Stimulated activated CD4-positive, alpha-beta T cell treated with anti-CD3 and anti-CD28 coated beads, TNF-alpha, amount 100 ng/mL, for 24 hours (primary cell): Measurements from ENCODE around the gene NME4.
A peak's percentile ranks its signal among the peaks of the same experiment; 100 is the strongest.

Experiments used
- DNase-seq, 3 experiments: peaks; one replicate each; pipeline ENCODE4 v3.0.0-alpha.2; 2020; ENCODE audit warnings: low read depth in 3 of 3

The NME4 gene

DNA sequence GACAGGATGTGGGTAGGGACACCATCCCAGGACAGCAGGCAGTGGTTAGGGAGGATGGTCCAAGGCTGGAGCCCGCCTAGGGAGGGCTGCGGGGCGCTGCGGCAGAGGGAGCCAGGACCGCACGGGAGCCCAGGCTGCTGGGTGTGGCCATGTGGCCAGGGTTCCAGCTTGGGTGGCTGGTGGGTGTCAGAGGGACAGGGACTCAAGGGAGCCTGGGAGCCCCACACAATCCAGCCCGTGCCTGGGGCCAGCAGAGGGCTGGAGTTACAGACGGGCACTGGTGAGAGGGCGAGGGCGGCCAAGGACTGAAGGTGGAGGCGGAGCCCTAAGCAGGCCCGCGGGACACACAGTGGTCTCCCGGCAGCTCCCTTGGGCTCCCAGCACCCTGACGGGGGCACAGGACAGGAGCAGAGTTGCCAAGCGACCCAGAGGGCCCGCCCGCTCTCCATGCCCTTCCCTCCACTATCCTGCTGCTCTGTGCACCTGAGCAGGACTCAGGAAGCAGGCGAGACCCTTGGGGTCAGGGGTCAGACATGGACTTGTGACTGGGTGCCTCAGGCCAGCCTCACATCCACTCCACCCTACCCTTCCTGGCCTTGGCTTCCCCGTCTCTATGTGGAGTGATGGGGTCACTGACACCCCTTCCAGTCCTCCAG, 33.8 kb upstream of the NME4 start:
- no peak for DNase-seq

DNA sequence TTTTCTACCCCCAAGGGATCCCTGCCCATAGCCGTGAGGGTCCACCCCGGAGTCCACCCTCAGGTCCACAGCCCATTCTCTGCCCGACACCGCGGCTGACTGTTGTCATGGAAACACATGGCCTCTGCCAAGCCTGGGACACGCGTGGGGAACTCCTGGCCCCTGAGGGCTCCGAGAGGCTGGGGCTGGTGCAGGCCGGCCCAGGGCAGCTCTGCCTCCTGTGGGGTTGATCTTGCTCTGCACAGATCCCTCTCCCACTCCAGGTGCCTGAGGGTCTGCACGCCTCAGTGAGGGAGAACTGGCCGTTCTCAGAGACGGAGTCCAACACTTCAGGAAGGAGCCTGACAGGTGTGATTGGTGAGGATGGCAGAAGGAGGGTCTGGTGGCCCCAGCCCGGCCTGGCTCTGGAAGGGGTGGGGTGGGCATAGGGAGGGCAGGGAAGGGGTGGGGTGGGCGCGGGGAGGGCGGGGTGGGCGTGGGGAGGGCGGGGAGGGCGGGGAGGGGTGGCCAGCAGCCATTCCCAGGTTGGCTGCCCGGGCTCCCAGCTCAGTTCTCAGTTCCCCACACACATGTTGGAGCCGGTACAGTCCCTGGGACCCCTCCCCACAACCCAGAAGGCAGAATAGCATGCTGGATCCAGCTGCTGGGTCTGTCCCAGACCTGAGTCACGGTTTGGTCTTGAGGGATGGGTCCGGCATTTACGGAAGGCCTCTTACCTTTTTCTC, 33.1 kb upstream of the NME4 start:
- no peak for DNase-seq

DNA sequence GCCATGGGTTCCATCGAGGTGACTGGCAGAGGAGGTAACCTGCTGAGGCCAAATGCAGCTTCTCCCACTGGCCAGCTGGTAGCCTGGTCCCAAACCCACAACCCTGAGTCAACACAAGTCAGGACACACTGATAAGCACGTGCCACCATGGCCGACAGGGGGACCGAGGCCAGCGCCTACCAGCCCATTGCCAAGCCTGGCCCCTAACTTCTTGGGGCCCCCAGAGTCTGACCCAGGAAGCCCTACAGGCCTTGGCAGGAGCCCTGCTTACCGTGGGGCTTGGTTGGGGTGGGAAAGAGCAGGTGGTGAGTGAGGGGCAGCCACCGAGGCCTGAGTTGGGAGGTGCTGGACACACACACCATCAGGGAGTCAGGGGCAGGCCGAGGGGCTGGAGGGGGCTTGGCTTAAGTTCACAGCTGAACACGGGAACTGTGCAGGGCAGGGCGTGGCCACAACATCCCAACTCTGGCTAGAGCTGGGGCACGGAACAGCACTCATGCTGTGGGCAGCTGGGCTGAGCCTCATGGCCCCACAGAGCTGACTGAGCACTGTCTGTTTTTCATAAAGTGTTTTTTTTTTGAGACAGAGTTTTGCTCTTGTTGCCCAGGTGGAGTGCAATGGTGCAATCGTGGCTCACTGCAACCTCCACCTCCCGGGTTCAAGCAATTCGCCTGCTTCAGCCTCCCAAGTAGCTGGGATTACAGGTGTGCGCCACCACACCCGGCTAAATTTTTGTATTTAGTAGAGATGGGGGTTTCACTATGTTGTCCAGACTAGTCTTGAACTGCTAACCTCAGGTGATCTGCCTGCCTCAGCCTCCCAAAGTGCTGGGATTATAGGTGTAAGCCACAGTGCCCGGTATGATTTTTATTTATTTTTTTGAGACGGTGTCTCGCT, 32.2 kb upstream of the NME4 start:
- no peak for DNase-seq

DNA sequence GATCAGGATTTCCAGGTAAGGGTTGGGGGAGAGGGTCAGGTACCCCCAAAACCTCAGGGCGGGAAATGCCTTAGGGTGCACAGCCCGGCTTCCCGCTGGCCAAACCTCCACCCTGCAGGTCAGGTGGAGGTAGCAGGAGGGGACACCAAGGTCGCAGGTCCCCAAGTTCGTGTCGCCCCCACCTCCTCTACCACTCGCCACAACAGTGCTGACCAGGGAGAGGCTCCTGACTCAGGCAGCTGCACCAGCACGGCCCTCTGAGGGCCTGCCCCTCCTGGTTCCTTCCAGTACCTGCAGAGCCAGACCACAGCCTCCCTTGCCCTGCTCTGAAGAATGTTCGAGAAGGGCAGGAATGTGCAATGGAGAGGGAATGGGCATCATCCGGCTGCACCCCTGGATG, 30.5 kb upstream of the NME4 start:
- no peak for DNase-seq

DNA sequence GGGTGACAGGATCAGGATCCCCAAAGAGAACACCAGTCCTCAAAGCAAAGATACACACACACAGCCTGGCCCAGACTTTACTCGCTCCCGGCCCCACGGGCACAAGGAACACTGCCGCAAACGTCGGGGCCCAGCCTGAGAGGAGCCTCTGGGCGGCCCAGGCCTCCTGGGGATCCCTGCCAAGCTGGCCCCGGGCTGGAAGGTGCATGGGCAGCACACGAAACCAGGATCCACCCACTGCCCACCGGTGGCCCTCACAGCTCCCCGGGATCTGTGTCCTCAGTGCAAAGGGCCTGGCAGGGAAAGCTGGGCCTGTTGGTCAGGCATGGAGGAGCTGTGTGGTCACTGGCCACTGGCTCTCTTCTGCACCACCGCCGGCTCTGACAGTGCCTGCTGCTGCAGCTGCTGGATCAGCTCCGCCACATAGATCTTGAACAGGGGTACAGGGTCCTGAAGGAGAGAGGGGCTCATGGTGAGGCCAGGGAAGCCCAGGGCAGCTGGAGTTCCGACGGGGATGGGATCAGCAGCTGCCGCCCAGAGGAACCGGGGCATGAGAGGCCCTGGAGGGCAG, 29.6 kb upstream of the NME4 start:
- DNase-seq = no peak

DNA sequence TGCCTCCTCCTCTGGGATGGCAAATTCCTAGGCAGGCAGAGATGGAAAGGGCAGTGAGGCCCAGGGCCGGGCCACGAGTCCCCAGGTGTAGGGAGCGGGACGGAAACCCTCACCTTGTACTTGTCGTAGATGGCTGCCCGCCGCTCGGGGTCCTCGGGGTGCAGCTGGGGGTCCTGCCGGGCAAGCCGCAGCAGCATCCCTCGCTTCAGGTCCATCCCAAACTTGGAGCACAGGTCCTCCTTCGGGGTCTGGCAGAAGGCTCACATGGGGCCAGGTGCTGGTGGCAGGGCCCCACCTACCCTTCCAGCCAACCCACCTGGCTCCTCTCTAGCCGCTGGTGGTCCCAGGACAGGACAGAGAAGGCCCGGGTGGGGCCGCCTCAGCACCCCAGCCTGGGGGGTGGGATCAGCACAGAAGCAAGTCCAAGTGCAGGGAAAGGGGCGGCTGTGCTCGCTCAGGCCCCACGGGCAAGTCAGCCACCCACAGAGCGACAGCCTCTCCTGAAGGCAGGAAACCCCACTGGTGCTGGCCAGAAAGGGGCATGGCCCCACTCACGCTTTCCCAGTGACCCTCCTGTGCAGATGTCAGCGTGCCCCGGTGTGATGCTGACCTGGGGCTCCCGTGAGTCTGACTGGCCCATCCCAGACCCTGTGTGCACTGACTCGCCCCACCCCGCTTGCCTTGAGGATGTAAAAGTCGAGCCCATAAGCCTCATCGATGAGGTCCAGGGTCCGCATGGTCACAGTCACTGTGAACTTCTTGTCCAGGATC, 28.4 kb upstream of the NME4 start:
- no peak for DNase-seq

DNA sequence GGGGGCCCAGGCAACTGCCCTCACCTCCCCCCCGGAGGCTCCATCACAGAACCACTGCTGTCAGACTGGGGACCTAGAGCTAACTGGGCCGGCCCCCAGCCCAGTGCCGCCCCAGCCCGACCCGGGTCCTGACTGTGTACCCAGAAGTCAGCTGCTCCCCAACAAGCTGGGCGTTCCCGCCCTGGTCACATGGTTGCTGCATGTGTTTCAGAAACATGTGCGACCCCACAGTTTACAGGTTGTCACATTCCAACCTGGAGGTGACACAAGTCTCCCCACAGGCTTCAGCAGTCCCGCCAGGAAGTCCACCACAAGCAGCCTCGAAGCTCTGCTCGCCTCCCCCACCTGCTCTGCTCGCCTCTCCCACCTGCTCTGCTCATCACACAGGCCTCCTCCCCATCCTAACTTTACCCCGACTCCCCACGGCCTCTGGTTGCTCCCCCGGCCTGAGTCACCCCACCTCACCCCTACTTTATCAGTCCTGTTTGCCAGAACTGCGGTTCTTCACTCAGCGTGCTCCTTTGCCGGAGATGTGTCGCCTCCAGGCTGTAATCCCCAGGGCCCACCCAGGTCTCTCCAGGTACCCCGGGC, 27.6 kb upstream of the NME4 start:
- DNase-seq = no peak

DNA sequence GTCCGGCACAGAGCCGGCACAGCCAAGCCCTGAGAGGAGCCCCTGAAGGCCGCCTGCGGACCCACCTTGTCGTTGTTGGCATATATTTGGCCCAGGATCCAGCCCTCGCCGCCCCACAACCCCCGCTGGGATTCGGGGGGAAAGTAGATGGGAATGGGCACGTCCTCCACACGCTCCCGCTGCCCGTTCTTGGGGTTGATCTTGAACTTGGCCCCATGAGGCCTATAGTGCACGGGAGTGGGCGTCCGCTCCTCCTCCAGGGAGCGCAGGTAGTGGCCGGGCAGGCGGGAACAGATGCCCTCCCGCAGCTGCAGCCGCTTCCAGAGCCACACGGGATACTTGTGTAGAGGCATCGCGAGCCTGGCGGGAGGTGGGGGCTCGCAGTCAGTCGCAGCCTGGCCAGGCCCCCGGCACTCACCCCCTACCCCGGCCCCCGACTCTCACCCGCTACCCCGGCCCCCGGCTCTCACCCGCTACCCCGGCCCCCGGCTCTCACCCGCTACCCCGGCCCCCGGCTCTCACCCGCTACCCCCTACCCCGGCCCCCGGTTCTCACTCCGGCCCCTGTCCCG, 27.0 kb upstream of the NME4 start:
- no peak for DNase-seq

DNA sequence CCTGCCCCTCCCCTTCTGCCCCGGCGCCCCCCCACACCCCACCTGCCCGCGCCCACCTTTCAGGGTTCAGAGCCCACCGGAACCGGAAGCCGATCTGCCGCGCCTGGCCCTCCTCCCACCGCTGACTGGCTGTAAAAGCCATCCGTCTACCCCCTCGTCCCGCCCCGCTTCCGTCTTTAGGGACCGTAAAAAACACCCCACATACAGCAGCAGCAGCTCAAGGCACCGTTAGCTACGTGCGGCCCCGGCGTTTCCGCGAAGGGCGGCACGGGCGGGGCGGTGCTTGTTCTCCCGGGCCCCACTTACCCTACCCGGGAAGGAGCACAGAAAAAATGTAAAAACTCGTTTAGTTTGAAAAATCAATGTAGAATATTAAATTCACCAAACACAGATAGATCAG, 26.6 kb upstream of the NME4 start, which contains the start of gene MRPL28:
Gene MRPL28, minus strand, starts transcription at position 96 of the 400 bp plus-strand sequence. CDS start 320 bp downstream, outside the sequence.
- peak; percentile 86 to 94 (median 91) for DNase-seq

DNA sequence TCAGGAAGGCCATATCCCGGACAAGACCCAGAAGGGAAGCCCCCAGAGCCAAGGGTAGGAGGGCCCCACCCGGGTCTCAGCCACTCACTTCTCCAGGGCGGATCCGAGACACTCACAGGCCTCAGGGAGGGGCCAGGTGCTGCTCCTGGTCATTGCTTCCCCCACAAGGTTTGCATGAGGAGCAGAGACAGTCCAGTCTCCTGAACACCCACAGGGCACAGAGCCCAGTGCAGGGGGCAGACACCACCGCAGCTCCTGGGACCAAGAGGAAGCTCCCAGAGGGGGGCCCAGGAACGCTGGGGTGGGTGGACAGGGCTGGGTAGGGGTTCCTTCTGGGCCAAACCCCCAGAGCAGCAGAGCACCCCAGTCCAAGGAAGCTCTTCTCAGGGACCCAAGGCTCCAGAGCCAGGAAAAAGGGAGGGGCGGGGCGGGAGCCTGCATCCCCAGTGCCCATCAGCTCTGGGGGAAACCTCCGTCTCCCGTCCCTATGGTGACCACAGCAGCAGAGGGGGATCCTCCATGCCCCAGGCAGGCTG, 26.0 kb upstream of the NME4 start:
- no peak for DNase-seq

DNA sequence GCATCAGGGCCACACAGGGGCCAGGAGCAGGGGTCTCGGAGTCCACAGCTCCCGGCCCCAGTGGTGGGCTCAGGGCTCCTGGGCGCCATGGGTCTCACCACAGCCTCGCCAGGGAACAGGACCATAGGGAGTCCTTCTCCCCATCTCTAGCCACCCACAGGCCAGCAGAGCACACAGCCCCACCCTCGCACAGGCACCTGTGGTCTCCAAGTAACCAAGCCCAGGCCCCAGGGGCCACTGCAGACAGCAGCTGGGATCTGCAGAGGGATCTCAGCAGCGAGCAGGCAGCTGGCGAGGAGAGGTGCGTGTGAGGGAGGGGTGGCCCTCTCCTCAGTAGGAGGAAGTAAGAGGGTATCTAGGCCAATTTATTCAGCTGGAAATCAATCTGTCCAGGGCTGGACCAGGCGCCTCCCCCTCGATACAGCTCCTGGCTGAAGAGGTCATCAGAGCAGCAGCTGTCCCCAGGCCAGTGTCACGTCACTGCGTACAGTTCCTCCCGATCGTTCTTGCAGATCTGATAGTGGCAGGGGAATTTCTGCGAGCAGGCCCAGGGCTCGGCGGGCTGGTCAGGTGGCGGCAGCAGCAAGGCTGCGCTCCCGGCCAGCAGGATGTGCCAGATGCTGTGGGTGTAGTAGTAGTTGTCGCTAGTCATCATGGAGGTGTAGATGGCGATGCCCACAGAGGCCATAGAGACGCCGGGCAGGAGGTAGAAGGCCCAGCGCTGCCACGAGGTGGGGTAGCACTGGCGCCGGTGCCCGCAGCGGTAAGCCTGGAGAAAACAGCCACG, 25.3 kb upstream of the NME4 start:
- no peak for DNase-seq

DNA sequence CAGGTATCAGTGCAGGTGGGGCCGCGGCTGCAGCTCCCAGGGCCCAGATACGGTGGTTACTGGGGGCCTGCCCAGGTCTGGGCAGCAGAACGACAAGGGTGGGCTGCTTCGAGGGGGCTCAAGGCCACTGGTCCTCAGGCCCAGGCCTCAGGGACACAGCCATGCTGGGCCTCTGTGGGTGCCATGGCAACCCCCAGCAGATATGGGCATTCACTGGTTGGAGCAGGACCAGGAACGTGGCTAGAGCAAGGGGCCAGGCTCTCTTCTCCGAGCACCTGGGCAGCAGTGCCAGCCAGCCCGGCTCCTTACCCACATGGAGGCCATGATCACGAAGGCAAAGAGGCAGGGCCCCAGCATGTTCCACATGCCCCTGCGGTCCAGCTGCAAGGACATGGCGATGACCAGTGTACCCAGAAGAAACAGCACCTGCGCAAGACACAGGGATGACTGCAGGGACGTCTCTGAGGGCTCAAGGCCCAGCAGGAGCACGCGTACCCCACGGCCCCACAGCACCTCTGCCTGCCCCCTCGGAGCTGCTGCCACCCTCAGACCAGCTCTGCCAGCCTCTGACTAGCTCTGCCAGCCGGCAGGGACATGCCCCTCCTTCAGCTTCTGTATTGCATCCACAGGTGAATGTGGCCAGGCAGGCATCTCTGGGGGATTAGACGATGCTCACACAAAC, 24.6 kb upstream of the NME4 start:
- no peak for DNase-seq

DNA sequence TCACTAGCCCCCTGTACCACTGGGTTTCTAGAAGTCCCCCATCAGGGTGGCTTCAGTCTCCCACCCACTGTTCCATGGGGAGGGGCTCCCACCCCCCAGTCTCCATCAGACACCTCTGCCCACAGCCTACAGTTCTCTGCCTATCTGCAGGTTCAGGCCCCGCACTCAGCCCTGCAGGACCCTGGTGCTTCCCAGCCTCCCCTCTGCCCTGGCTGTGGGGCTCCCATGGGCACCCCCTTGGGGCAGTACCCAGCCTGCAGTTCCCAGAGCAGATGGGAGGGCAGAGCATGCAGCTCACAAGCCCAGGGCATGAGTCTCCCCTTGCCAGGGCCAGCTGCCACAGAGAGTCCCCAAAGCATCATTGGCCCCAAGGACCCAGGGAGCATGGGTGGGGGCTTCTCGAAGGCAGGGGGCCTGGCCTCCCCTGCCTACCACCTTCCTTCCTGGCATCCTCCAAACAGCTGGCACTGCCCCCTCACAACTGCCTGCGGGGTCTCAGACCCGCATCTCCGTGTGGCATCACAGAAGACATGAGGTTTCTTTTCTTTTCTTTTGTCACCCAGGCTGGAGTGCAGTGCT, 23.9 kb upstream of the NME4 start:
- no peak for DNase-seq

DNA sequence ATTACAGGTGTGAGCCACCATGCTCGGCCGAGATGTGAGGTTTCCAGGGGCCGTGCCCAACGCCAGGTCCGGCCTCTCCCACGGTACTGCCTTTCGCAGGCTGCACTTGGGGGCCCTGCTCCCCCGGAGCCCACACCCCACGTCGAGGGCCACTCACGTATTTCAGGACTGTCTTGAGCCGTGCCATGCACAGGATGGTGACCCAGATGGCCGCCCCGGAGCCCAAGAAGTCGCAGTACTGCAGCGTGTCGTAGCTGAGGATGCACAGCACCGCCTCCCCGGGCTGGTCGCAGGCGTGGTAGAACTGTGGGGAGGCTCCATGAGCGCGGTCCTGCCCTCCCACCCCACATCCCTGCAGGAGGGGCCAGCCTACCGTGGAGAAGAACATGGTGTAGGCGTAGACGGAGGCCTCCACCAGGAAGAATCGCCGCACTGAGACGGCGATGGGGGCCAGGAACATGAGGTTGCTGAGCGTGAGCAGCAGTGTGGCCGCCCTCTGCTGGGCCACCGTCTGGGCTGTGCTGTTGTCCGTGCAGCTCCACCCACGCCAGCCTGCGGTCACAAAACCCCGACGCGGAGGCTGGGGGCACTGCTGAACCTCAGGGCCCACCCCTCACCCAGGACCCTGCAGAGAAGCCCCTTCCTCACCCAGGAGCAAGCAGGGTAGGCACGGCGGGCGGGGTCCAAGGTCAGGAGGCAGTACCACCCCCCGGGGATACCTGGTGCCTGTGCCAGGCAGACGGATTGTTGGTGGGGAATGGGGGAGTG, 23.0 kb upstream of the NME4 start:
- DNase-seq = no peak

DNA sequence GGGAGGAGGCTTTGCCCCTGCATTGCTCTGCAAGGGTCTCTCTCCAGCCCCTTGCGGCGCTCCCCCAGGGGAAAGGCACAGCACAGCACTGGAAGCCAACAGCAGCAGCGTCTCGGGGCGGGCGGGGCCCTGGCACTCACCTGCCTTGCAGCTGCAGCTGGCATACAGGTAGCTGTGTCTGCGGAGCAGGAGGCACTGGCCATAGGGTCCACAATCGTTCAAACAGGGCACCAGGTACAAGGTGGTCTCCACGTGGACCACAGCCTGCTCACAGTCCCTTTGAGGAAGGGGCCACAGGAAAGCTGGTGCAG, 22.4 kb upstream of the NME4 start:
- DNase-seq = no peak

DNA sequence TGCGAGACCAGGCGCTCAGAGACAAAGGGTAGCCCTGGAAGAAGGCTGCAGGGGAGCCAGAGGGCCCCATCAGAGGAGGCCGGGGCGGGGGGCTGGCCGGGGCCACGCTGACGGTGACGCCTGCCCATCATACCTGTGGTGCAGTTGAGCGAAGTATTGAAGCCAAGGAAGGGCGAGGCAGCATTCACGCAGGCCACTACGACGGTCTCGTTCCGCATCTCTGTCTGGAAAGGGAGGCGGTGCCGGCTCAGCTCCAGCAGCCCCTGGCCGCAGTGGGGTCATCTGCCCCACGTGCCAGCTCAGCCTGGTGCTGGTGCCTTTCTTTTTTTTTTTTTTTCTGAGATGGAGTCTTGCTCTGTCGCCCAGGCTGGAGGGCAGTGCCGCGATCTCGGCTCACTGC, 21.8 kb upstream of the NME4 start:
- no peak for DNase-seq

DNA sequence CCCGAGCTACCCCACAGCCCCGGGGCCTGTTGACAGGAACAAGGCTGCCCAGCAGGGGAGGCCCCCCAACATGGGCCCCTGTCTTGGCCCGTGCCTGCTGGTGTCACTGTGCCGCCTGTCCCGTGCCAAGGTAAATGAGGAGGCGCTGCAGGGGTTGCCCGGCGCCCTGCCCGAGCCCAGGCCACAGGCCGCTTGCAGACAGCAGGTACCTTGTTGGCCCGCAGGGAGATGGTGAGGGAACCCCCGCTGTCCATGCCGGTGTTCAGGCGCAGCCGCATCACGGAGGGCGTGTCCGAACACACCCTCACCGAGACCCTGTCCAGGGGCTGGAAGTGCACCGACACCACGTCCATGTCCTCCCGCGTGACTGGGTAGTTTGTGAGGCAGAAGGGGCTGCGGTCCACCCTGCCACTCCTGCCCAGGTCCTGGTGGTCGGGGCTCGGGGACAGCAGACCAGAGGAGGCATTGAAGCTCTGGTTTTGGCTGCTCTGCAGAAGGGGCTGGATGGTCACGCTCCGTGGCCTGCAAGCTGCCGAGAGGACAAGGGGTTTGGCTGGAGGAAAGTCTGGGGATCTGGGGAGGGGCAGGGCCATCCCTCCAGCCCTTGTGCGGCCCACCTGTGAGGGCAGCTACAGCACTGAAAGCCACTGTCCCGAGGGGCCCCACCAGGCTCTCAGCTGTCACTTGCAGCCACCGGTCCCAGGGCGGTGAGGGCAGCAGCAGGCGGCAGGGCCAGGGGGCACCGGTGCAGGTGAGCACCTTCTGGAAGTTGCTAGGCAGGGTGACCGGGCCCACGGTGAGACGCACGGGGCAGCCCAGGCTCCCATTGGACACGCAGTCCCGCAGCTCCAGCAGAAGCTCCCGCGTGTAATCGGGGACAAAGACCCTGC, 20.8 kb upstream of the NME4 start:
- DNase-seq = no peak
